HPDE6-E6E7 (cell line): ENCODE data around the gene GFPT2.
"Not testable (repeated sequence)": the region's sequence is repeated elsewhere in the genome, so short reads cannot be mapped to it uniquely, and the experiment has no call there.

ENCODE experiments used
- DNase-seq: peaks from one replicate; pipeline ENCODE4 v3.0.0; 2011; ENCODE audit warnings: missing footprints; ENCODE audit errors: extremely low spot score

The GFPT2 gene

DNA sequence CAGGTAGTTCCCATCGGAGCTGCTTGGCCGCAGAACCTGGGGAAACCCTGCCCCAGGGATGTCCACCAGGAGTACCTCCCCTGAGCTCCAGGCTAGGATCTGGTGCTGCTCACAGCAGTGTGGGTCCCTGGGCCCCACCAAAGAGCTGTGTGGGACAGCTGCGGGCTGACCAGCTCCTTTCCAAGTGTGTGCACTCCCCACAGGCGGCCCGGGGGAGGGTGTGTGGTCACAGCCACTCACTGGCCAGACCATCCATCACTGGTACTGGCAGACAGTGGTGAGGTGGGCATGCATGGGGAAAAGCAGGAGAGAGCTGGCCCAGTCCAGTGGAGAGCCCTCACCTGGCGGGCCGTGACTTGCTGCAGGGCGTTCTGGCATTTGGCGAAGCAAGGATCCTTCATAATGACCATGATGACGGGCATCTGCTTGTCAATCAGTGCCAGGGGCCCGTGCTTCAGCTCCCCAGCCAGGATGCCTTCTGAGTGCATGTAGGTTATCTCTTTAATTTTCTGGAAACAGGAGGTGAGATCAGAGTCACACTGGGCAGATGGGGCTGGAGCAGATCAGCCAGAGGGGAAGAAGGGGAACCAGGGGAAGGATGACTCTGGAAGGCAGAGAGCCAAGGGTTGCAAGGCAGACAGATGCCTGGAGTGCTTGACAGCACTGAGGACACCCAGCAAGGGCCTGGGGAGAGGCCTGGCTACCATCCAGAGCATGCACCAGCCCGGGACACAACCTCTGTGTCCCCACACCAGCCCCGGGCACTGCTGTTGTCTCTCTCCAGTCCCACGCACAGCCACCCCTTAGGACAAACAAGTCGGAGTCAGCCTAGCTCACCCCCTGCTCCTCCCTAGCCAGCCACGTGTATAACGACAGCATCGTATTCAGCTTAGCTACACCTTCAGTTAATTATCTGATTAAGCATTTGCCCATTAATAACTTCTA lies 48.4 kb downstream of the GFPT2 start:
- no peak for DNase-seq

- no peak for DNase-seq
Observed at GRCh38 chr5:180304016-180304292, 49.2 kb downstream of the GFPT2 start.

- DNase-seq, result no peak
Observed at GRCh38 chr5:180303226-180304015, 49.7 kb downstream of the GFPT2 start.

- no peak for DNase-seq
Observed at GRCh38 chr5:180302256-180302655, 50.9 kb downstream of the GFPT2 start.

DNA sequence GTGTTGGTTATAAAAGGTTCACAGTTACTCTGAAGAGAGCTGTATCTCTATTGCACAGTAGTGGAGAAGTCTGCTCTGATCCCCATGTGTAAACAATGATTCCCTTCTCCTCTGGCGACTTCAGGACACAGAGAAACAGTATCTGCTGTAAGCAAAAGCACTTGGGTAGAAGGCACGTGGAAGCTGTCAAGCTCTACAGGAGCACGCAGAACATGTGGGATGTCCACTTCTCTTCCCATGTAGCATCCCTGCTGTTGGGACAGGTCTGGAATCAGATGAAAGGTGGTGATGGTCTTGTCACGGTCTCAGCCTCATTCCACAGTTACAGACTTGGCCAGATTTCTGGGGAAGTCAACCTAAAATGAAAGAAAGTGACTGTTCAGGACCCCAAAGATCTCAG lies 51.9 kb downstream of the GFPT2 start:
- DNase-seq, result no peak

GRCh38 chr5:180299526-180299925 lies 53.6 kb downstream of the GFPT2 start:
- no peak for DNase-seq

- DNase-seq, result not testable (repeated sequence)
Observed at GRCh38 chr5:180299014-180299413, 54.1 kb downstream of the GFPT2 start.

DNA sequence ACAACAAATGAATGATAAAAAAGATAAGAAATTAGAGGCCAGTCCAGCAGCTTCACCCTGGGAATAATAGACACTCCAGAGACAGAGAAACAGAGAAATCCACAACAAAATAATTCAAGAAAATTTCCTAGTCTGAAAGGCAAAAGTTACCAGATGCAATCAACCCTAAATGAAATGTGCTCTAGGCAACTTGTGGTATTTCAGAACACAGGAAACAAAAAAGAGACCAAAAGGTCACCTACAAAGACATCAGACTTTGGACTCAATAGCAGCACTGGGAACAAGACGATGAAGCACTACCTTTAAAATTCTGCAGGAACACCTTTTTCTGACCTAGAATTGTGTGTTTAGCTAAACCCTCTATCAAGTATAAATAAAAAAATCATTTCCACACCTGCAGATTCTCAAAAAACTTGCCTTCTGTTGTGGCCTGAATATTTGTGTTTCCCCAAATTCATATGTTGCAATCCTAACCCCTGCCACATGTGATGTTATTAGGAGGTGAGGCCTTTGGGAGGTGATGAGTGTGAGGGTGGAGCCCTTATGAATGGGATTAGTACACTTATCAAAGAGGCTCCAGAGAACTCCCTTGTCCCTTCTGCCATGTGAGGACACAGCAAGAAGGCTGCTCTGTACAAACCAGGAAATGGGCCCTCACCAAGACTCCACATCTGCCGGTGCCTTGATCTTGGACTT lies 55.4 kb downstream of the GFPT2 start:
- no peak for DNase-seq

DNA sequence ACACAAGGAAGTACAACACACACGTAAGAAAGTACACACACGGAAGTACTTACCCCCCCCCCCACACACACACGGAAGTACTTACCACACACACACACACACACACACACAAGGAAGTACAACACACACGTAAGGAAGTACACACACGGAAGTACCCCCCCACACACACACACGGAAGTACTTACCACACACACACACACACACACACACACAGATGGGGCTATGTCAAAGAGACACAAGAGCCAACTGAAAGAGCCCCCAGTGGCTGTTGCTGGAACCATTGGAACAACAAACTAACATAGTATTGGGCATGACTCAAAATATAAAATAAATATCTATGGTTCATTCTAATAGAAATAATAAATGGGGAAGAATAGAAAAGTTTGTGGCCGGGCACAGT lies 56.4 kb downstream of the GFPT2 start:
- DNase-seq, result no peak

DNA sequence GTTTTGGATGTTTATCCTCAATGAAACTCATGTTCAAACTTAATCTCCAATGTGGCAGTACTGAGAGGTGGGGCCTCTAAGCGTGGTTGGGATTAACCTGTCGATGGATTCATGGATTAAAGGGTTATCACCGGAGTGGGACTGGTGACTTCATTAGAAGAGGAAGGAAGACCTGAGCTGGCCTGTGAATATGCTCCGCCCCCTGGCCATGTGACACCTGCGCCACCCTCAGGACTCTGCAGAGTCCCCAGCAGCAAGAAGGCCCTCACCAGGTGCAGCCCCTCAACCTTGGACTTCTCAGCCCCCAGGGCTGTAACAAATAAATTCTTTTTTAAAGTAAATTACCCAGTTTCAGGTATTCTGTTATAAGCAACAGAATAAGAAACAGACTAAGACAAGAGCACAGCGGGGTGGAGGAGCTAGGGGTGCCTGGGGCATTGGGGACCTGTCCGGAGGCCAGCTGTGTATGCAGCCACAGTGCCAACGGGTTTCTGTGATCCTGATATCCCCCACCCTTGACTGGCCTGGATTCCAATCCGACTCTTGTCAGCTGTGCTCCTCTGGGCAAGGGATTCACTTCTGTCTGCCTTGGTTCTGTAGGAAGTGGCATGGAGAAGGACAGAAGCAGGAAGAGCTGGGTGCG lies 58.1 kb downstream of the GFPT2 start:
- no peak for DNase-seq

GRCh38 chr5:180294411-180294810 lies 58.7 kb downstream of the GFPT2 start:
- DNase-seq, result no peak

- DNase-seq, result peak; percentile 81
Observed at GRCh38 chr5:180291943-180292831, 60.9 kb downstream of the GFPT2 start, which contains the start of gene MAPK9. Gene MAPK9, minus strand, starts transcription at chr5:180292083. Its CDS starts 11,522 bp downstream, at chr5:180280561.

DNA sequence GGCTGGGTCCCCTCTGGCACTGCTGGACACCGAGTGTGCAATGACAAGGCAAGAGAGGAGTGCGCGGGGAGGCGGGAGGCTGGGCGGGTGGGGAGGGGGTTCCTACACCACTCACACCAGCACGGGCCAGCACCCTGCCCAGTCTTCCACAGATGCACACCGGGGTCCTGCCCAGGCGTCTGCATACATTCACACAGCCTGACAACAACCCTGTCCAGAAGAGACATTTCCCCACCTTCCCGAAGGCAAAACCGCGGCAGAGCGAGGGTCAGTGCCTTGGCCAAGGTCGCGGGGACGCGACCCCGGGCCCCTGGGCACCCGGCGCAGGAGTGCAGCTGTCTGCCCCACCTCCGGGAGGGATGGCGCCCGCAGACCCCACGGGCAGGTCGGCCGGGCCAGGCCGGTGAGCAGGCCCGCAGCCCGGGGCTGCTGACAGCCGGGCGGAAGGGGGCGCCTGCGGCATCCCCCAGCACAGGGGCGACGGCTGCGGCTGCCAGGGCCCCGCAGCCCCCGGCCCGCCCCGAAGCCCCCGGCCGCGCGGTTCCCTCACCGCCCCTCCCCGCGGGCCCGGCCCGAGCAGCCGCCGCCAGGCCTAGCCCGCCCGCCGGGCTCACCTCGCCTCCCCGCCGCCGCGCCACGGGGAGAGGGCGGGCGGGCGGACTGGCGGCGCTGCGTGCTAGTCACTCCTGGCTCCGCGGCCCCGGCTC lies 61.7 kb downstream of the GFPT2 start:
- peak; percentile 10 for DNase-seq

DNA sequence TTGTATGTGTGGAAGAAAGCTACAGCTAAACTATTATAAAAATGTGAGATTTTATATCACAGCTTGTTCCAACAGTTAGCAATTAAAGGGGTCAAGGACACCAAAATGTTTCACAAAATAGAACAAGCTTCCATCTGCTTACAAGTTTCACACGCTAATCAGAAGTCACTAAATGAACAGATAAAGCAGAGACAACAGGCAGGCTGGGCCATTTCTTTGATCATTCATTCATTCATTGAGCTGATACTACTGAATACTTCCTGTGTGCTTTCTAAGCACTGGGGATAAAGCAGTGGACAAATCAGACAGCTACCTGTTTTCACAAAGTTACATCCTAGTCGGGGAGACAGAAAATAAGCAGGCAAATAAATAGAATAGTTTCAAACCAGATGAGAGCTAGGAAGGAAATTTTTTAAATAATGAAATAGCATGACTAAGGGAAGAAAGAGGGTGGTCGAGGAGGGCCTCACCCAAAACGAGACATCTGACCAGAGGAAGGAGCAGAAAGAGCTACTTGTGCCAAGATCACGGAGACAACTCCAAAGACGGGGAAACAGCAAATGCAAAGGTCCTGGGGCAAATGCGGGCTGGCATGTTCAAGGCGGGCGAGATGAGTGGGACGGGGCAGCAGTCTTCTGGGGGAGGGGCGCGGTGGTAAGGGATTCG lies 62.4 kb downstream of the GFPT2 start:
- no peak for DNase-seq

DNA sequence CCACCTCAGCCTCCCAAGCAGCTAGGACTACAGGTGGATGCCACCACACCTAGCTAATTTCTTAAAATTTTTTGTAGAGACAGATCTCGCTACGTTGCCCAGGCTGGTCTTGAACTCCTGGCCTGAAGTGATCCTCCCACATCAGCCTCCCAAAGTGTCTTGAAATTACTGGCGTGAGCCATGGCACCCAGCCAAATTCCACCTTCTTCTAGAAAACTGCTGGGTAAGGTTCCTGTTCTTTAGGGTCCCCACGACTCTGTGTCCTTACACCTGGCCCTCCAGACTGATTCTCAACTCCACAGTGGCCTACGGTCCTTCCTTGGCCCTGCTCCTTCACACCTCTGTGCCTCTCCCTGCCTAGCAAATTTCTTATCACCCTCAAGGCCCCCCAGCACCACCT lies 63.2 kb downstream of the GFPT2 start:
- DNase-seq, result no peak

GRCh38 chr5:180289433-180289832 lies 63.7 kb downstream of the GFPT2 start:
- peak; percentile 34 for DNase-seq

- no peak for DNase-seq
Observed at GRCh38 chr5:180287868-180288267, 65.3 kb downstream of the GFPT2 start.

DNA sequence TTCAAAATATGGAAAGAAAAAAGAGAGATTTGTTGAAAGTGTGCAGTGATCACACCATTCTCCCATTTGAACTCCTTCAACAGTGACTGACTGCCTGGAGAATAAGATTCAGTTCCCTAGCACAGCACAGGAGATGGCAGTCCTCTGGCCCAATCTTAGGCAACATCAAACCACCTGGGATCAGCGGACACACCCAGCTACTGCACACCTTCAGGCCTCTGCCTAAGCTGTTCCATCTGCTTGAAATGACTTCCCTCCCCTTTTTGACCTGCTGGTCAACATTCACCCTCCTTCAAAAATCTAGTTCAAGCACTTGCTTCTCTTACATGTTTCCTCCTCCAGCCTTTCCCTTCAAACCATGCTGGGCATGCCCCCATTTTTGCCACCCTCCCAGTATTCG lies 65.7 kb downstream of the GFPT2 start:
- no peak for DNase-seq

DNA sequence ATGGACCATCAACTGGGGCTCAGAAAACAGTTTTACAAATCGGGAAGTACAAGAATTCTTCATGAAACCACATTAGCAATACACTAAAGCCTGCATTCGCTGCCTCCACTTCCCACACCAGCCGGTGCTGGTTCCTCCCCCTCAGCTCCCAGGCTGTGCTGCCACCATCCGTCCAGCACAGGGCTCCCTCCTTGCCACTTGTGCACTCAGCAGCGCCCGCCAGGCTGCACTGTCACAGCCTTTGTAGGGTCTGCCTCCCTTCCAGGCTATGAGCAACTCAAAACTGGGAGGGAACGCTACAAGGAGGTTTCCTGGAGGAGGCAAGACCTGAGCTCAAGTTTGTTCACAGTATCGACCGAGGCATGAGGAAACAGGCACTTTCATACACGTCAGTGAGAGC lies 69.0 kb downstream of the GFPT2 start:
- DNase-seq, result no peak
